Endothelial cell of umbilical vein (primary cell): ENCODE data around the gene ADD1. TPM values are rescaled to one million over a fixed set of nuclear protein-coding genes. Genes with fewer than 3 reads are reported as not detected.
A peak's percentile ranks its signal among the peaks of the same experiment; 100 is the strongest.

Experiments used
- BruUV-seq: library from RNA; stranded (reverse); fragments of 400-500 nt; replicated peaks from 2 replicates; lab custom pipeline; 2021; lab: Mats Ljungman, UMichigan
- CTCF ChIA-PET: fragments of 300-600, 350-600 bp; sonication (Branson Sonifier 250); formaldehyde crosslinking; loops from one replicate; lab custom pipeline; 2021; ENCODE audit warnings: antibody characterized with exemption, inconsistent platforms; lab: Charles Lee
- POLR2A ChIA-PET: fragments of 300-600, 350-600 bp; sonication (Branson Sonifier 250); formaldehyde crosslinking; loops from one replicate; lab custom pipeline; 2021; ENCODE audit warnings: antibody characterized with exemption, inconsistent platforms; lab: Charles Lee
- DNase-seq: peaks from one replicate; pipeline ENCODE4 v3.0.0-alpha.2; 2011; ENCODE audit warnings: low read depth, low spot score
- FAIRE-seq: peaks from 2 replicates; lab custom pipeline; 2011; peaks lifted over from hg19 to GRCh38; lab: Jason Lieb, UNC
- H2AFZ ChIP-seq: 2 replicates; pipeline ENCODE4 v1.6.0; 2012; ENCODE audit warnings: low read depth, low read length, control low read depth, inconsistent platforms
- H3K27ac ChIP-seq: 2 replicates; pipeline ENCODE4 v1.5.1; 2011; ENCODE audit warnings: low read depth, mild to moderate bottlenecking, control low read depth, low read length, moderate library complexity; ENCODE audit not compliant: insufficient read depth
- H3K27me3 ChIP-seq, 2 experiments: 2 replicates each; pipeline versions ENCODE4 v1.6.0 to v1.6.1; 2011; ENCODE audit warnings: low read length in 2 of 2, mixed read lengths in 1 of 2; ENCODE audit not compliant: control insufficient read depth in 2 of 2, insufficient read depth in 2 of 2
- H3K36me3 ChIP-seq, 2 experiments: 2 replicates in 1 of 2; 3 replicates in 1 of 2; pipeline ENCODE4 v1.5.1; 2011; ENCODE audit warnings: low read length in 2 of 2, mild to moderate bottlenecking in 1 of 2, moderate library complexity in 1 of 2; ENCODE audit not compliant: control insufficient read depth in 2 of 2, insufficient read depth in 2 of 2; ENCODE audit errors: extremely low read depth in 1 of 2
- H3K4me1 ChIP-seq: 3 replicates; pipeline ENCODE4 v1.5.1; 2011; ENCODE audit warnings: mild to moderate bottlenecking, low read length; ENCODE audit not compliant: control insufficient read depth, insufficient read depth; ENCODE audit errors: extremely low read depth
- H3K4me2 ChIP-seq: 2 replicates; pipeline ENCODE4 v1.6.1; 2011; ENCODE audit warnings: low read length, control low read depth, mixed read lengths; ENCODE audit not compliant: insufficient read depth
- H3K4me3 ChIP-seq, 3 experiments: fragments of 200-600 bp in 1 of 3; sonication (generic), shearing (Covaris generic) in 1 of 3; replicated peaks in 1 of 3; 2 replicates each; pipeline ENCODE4 v1.5.1; 2011 to 2016; ENCODE audit warnings: control low read depth in 3 of 3, low read length in 3 of 3, mild to moderate bottlenecking in 2 of 3, inconsistent platforms in 1 of 3, low read depth in 1 of 3, moderate library complexity in 1 of 3; ENCODE audit not compliant: insufficient read depth in 1 of 3
- H3K79me2 ChIP-seq: 2 replicates; pipeline ENCODE4 v1.6.0; 2012; ENCODE audit warnings: low read length, inconsistent platforms; ENCODE audit not compliant: control insufficient read depth, insufficient read depth
- H3K9ac ChIP-seq: replicated peaks from 2 replicates; pipeline ENCODE3; 2011; ENCODE audit warnings: low read length, control low read depth; ENCODE audit not compliant: insufficient read depth; ENCODE audit errors: extremely low read depth
- H3K9me1 ChIP-seq: replicated peaks from 3 replicates; pipeline ENCODE4 v1.6.0; 2011; ENCODE audit warnings: mild to moderate bottlenecking, low read length; ENCODE audit not compliant: control insufficient read depth, insufficient read depth; ENCODE audit errors: extremely low read depth
- H3K9me3 ChIP-seq: replicated peaks from 2 replicates; pipeline ENCODE4 v1.5.1; 2012; ENCODE audit warnings: low read length, inconsistent platforms; ENCODE audit not compliant: control insufficient read depth, insufficient read depth
- H4K20me1 ChIP-seq: replicated peaks from 2 replicates; pipeline ENCODE3; 2011; ENCODE audit warnings: mild to moderate bottlenecking, low read length; ENCODE audit not compliant: control insufficient read depth, insufficient read depth; ENCODE audit errors: extremely low read depth
- CTCF ChIP-seq, 2 donors: IDR thresholded peaks; 1 replicate in 1 of 2; 2 replicates in 1 of 2; pipeline ENCODE4 v1.5.1; 2011; ENCODE audit warnings: low read length in 2 of 2, mild to moderate bottlenecking in 2 of 2, moderate library complexity in 2 of 2, control low read depth in 1 of 2, inconsistent platforms in 1 of 2, low read depth in 1 of 2; ENCODE audit not compliant: insufficient read depth in 1 of 2; ENCODE audit errors: extremely low read depth in 1 of 2
- EZH2 ChIP-seq: IDR thresholded peaks from 2 replicates; pipeline ENCODE4 v1.6.1; 2012; ENCODE audit warnings: borderline replicate concordance, low read depth, mild to moderate bottlenecking, moderate library complexity, low read length, inconsistent platforms; ENCODE audit not compliant: severe bottlenecking
- FOS ChIP-seq: IDR thresholded peaks from 2 replicates; pipeline ENCODE4 v1.6.1; 2011; ENCODE audit warnings: mild to moderate bottlenecking, low read length, moderate library complexity, borderline replicate concordance; ENCODE audit not compliant: insufficient read depth
- GATA2 ChIP-seq: IDR thresholded peaks from 2 replicates; pipeline ENCODE4 v1.7.0; 2011; ENCODE audit warnings: low read depth, mild to moderate bottlenecking, moderate library complexity, mixed read lengths, low read length; ENCODE audit not compliant: insufficient read length, insufficient read depth
- JUN ChIP-seq: IDR thresholded peaks from 2 replicates; pipeline ENCODE4 v1.6.1; 2011; ENCODE audit warnings: borderline replicate concordance, low read depth; ENCODE audit not compliant: insufficient read length, insufficient read depth
- MAX ChIP-seq: IDR thresholded peaks from 2 replicates; pipeline ENCODE4 v1.6.1; 2011; ENCODE audit not compliant: insufficient read depth, insufficient read length
- MYC ChIP-seq: IDR thresholded peaks from one replicate; pipeline ENCODE4 v1.6.1; 2011; ENCODE audit warnings: mild to moderate bottlenecking, low read depth, low read length
- POLR2A ChIP-seq: IDR thresholded peaks from 2 replicates; pipeline ENCODE4 v1.6.1; 2012; ENCODE audit warnings: low read depth, mild to moderate bottlenecking, control low read depth, low read length
- POLR2AphosphoS5 ChIP-seq: IDR thresholded peaks from 2 replicates; pipeline ENCODE4 v1.6.1; 2012; ENCODE audit warnings: low read depth, mild to moderate bottlenecking, control low read depth, low read length, moderate library complexity; ENCODE audit not compliant: insufficient read depth
- dilution Hi-C: fragments of 300-500 bp; cut with MboI; formaldehyde crosslinking; loops from one replicate; pipeline ENCODE4 v1.15.0; 2019; ENCODE audit warnings: low sequenced_read_pairs; ENCODE audit not compliant: extremely low pct_ligation_motif_present
- intact Hi-C: fragments of 100-400 bp; cut with micrococcal nuclease; formaldehyde crosslinking; loops from one replicate; pipeline ENCODE4 v1.10.0; 2022
- polyA plus RNA-seq, 4 experiments: library from polyadenylated mRNA; depleted of rRNA in 3 of 4; stranded (reverse) in 3 of 4; unstranded in 1 of 4; fragments of >200 nt; gene quantifications; 2 replicates each; pipeline versions ENCODE4 v1.2.1 to v1.2.3, GENCODE V29; 2011 to 2012; ENCODE audit warnings: missing spikeins in 1 of 4
- total RNA-seq: library from RNA; stranded (reverse); gene quantifications from 2 replicates; pipeline ENCODE4 v1.2.3, GENCODE V29; 2021

Gene ADD1
- total and polyA plus RNA-seq, 2 donors (not counting 3 experiments of a cell fraction or from before 2014, with no cell fraction given): 219 to 305 TPM

GRCh38 chr4:2934077-2934812 is 90.6 kb downstream of the ADD1 start:
- peak overlapping the region; percentile 17 for H2AFZ ChIP-seq
- dilution Hi-C loops: no loop called here
- no peak overlapping the region for H3K27ac ChIP-seq
- no TSS peak for BruUV-seq
- H3K9me1 ChIP-seq: no peaks in the 10 kb centered on the region
- FAIRE-seq (no peak), DNase-seq (peak; percentile 20)
- H3K4me2 ChIP-seq: peak overlapping the region; percentile 53
- H3K9me3 ChIP-seq: no peaks in the 10 kb centered on the region
- H3K4me1 ChIP-seq: peaks cover 28% of the 10 kb centered on the region
- H4K20me1 ChIP-seq: no peaks in the 10 kb centered on the region
- ChIA-PET CTCF (interaction anchor here (1.2 kb wide), 1 partner anchor 15 kb away, joined by 3 read pairs; no protein-coding TSS in a partner anchor), POLR2A (no interaction called here)
- TF ChIP-seq POLR2AphosphoS5 (peak; percentile 34), GATA2 (no peak)
- peak overlapping the region; percentile 55 for H3K9ac ChIP-seq
- H3K4me3 ChIP-seq: peak overlapping the region; percentile 51 to 65 (median 57)
- peaks cover 10 to 27% of the 10 kb centered on the region in 2 experiments for H3K36me3 ChIP-seq
- intact Hi-C loops: loop anchor here (2.0 to 5.0 kb wide), 2 partner anchors 92 to 177 kb away; partner anchors contain the start of genes ADD1 and TNIP2
- H3K79me2 ChIP-seq: peaks cover 18% of the 10 kb centered on the region
- H3K27me3 ChIP-seq: no peaks in the 10 kb centered on the region

GRCh38 chr4:2934813-2935761 is 91.4 kb downstream of the ADD1 start:
- Histone ChIP-seq H3K9ac (peak overlapping the region; percentile 58), H3K4me1 (peaks cover 28% of the 10 kb centered on the region), H3K4me3 (peak overlapping the region; percentile 37 to 69 (median 65)), H2AFZ (peak overlapping the region; percentile 64), H3K36me3 (peaks cover 10 to 31% of the 10 kb centered on the region in 2 experiments), H3K4me2 (peak overlapping the region; percentile 70), H3K79me2 (peaks cover 18% of the 10 kb centered on the region), H4K20me1 (no peaks in the 10 kb centered on the region), H3K9me3 (no peaks in the 10 kb centered on the region), H3K9me1 (no peaks in the 10 kb centered on the region), H3K27me3 (no peaks in the 10 kb centered on the region), H3K27ac (peak overlapping the region; percentile 61)
- CTCF ChIA-PET: interaction anchor here (1.0 to 1.6 kb wide), 5 partner anchors 9 to 171 kb away, joined by 3 to 6 read pairs (median 4); no protein-coding TSS in a partner anchor
- intact Hi-C loops: loop anchor here (2.0 to 5.0 kb wide), 2 partner anchors 93 to 178 kb away; partner anchors contain the start of genes ADD1 and TNIP2
- dilution Hi-C loops: no loop called here
- peak; percentile 90 for TF ChIP-seq POLR2AphosphoS5
- TF ChIP-seq GATA2: no peak
- TF ChIP-seq EZH2: no peak
- no peak for TF ChIP-seq JUN
- TF ChIP-seq CTCF (IDR thresholded peaks at IDR 0.05; ENCODE audit: extremely low read depth in 1 of 2, insufficient read depth in 1 of 2, low read depth in 1 of 2, low read length in 2 of 2): no peak
- peak; percentile 86 for TF ChIP-seq POLR2A
- no peak for TF ChIP-seq FOS
- peak; percentile 39 for TF ChIP-seq MAX
- peak; percentile 34 for TF ChIP-seq MYC
- FAIRE-seq (peak; percentile 92), DNase-seq (peak; percentile 86)
- BruUV-seq: TSS peak; percentile 41
- POLR2A ChIA-PET: no interaction called here
